ENCODE measurements around the gene MTA1. TPM values are rescaled to one million over a fixed set of nuclear protein-coding genes. Genes with fewer than 3 reads are reported as not detected.

Gene MTA1
- total RNA-seq, 2 experiments from 2014 or later, result 98.5 to 103 TPM

DNA sequence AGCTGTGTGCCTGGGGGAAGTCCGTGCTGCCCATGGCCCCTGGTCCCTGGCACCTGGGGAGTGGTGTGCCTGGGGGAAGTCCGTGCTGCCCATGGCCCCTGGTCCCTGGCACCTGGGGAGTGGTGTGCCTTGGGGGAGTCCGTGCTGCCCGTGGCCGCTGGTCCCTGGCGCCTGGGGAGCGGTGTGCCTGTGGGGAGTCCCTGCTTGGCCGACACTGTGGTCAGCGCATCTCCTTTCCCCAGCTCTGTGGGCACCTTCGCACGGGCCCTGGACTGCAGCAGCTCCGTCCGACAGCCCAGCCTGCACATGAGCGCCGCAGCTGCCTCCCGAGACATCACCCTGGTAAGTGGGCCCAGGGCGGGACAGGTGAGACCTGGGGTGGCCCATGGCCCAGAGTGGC is 40.5 kb downstream of the MTA1 start:
- Mint-ChIP-seq H3K4me3 (no peak overlapping the region), H3K9me3 (no peaks in the 10 kb centered on the region), H3K36me3 (ENCODE audit: low read depth) (peaks cover 11% of the 10 kb centered on the region), H3K27ac (no peak overlapping the region), H3K27me3 (no peaks in the 10 kb centered on the region), H3K4me1 (no peaks in the 10 kb centered on the region)
- ChIA-PET POLR2A (no interaction called here), CTCF (no interaction called here)
- no peak for DNase-seq

DNA sequence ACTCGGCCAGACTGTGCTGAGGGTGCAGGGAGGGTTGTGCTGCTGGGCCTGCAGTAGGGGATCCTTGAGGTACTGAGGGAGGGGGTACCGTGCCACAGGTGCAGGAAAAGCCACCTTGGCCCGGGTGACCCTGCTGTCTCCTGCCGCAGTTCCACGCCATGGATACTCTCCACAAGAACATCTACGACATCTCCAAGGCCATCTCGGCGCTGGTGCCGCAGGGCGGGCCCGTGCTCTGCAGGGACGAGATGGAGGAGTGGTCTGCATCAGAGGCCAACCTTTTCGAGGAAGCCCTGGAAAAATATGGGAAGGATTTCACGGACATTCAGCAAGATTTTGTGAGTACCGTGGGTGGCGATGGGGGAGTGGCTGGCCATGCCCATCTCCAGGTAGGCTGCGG is 41.0 kb downstream of the MTA1 start:
- Mint-ChIP-seq H3K27ac (no peak overlapping the region), H3K27me3 (no peaks in the 10 kb centered on the region), H3K9me3 (no peaks in the 10 kb centered on the region), H3K4me1 (no peaks in the 10 kb centered on the region), H3K36me3 (ENCODE audit: low read depth) (peaks cover 7% of the 10 kb centered on the region), H3K4me3 (no peak overlapping the region)
- ChIA-PET POLR2A (no interaction called here), CTCF (no interaction called here)
- DNase-seq, result no peak

DNA sequence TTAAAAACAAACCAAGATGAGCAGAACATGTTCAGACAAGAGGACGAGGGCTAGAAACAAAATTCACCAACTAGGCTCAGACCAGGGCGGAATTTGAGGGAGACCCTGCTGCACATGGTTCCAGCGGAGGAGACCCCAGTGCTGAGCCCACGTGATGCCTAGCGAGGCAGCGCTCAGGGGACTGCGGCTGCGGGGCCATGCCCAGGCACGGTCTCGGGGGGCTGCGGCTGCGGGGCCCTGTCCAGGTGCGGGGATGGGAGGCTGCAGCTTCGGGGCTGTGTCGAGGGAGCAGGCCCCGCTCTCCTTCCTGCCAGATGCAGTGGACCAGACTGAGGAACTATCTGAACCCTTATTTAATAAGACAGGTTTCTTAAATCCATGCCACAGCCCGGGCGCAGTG is 42.3 kb downstream of the MTA1 start:
- H3K36me3 Mint-ChIP-seq (ENCODE audit: low read depth), result peaks cover 7% of the 10 kb centered on the region
- H3K27me3 Mint-ChIP-seq, result no peaks in the 10 kb centered on the region
- H3K27ac Mint-ChIP-seq, result no peak overlapping the region
- no peaks in the 10 kb centered on the region for H3K4me1 Mint-ChIP-seq
- POLR2A ChIA-PET, result no interaction called here
- H3K4me3 Mint-ChIP-seq, result no peak overlapping the region
- H3K9me3 Mint-ChIP-seq, result no peaks in the 10 kb centered on the region
- CTCF ChIA-PET, result no interaction called here
- no peak for DNase-seq

DNA sequence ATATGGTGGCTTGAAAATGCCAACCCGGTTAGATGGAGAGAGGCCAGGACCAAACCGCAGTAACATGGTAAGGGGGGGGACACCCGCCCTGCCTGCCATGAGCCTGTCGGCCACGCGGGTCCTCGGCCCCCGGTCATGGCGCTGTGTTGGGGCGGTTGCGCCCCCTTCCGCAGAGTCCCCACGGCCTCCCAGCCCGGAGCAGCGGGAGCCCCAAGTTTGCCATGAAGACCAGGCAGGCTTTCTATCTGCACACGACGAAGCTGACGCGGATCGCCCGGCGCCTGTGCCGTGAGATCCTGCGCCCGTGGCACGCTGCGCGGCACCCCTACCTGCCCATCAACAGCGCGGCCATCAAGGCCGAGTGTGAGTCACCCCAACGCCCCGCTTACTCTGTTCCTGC is 44.9 kb downstream of the MTA1 start:
- no peak for DNase-seq
- Mint-ChIP-seq H3K36me3 (ENCODE audit: low read depth) (peaks cover 7% of the 10 kb centered on the region), H3K4me1 (no peaks in the 10 kb centered on the region), H3K27me3 (no peaks in the 10 kb centered on the region), H3K9me3 (no peaks in the 10 kb centered on the region), H3K4me3 (no peak overlapping the region), H3K27ac (no peak overlapping the region)
- POLR2A ChIA-PET, result no interaction called here
- CTCF ChIA-PET, result no interaction called here

DNA sequence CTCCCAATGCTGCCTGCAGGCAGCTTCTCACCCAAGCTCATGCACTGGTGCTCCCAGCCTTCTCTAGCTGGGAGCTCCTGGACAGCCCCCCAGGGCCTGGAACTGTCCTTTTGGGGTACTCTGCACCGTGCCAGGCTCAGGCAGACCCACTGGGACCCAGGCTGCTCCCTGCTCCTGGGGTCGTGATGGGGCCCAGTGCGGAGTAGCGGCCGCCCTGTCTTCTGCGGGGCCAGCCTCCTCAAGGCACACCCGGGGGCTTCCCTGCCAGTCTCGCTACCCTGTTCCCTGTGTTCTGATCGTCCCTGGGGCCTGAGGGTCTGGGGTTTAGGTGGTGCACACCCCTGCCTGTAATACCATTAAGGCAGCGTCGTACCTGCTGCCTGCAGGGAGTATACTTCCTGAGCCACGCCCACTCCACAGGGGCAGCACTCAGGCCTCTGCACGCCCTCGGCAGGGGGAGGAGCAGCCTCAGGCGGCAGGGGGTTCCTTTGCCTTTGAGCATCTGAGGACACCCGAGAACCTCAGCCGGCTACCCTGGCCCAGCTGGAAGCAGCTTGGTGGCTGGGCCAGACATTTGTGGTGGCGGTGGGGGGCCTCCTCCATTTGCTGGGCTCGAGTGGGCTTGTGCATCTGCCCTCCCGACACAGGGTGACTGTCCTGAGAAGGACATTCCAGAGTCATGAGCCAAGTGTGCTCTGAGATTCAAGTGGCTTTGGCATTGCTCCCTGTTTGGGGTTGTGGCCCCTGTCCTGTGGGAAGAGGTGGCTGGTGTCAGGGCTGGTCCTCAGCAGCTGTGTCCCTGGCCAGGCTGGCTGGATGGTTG is 45.8 kb downstream of the MTA1 start:
- Mint-ChIP-seq H3K4me1 (no peaks in the 10 kb centered on the region), H3K4me3 (no peak overlapping the region), H3K36me3 (ENCODE audit: low read depth) (peaks cover 7% of the 10 kb centered on the region), H3K27me3 (no peaks in the 10 kb centered on the region), H3K9me3 (no peaks in the 10 kb centered on the region), H3K27ac (no peak overlapping the region)
- CTCF ChIA-PET, result no interaction called here
- POLR2A ChIA-PET, result no interaction called here
- DNase-seq, result no peak

DNA sequence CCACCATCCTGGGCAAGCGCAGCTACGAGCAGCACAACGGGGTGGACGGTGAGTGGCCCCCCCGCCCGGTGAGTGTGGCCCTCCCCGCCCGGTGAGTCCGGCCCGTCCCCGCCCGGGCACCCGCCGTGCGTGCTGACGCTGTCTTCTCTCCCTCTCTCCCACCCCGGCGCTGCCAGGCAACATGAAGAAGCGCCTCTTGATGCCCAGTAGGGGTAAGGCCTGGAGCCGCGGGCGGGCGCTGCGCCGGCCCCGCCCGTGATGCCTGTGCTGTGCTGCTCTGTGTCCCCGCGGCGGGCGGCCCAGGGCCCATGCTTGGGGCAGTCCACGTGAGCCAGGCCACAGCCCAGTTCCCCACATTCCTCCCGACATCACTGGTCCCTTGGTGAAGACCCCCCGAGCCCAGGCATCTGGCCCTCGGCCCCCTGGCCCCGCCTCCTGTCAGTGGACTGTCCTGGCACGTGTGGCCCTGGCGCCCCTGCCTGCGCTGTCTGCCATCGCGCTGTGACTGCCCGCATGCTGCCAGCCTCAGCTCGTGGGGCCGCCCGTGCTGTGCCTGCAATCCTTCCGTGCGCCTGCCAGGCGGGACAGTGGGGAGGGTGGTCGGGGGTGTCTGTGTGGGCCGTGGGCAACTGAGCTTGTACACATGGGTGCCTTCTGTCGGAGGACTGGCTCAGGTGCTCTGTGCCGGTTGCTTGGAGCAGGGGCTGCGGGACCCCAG is 47.1 kb downstream of the MTA1 start:
- CTCF ChIA-PET, result interaction anchor here (1.4 kb wide), 1 partner anchor 14 kb away, joined by 4 read pairs; no protein-coding TSS in a partner anchor
- Mint-ChIP-seq H3K9me3 (no peaks in the 10 kb centered on the region), H3K27ac (no peak overlapping the region), H3K4me1 (no peaks in the 10 kb centered on the region), H3K27me3 (no peaks in the 10 kb centered on the region), H3K36me3 (ENCODE audit: low read depth) (peaks cover under 1% of the 10 kb centered on the region), H3K4me3 (no peak overlapping the region)
- POLR2A ChIA-PET, result no interaction called here
- no peak for DNase-seq

DNA sequence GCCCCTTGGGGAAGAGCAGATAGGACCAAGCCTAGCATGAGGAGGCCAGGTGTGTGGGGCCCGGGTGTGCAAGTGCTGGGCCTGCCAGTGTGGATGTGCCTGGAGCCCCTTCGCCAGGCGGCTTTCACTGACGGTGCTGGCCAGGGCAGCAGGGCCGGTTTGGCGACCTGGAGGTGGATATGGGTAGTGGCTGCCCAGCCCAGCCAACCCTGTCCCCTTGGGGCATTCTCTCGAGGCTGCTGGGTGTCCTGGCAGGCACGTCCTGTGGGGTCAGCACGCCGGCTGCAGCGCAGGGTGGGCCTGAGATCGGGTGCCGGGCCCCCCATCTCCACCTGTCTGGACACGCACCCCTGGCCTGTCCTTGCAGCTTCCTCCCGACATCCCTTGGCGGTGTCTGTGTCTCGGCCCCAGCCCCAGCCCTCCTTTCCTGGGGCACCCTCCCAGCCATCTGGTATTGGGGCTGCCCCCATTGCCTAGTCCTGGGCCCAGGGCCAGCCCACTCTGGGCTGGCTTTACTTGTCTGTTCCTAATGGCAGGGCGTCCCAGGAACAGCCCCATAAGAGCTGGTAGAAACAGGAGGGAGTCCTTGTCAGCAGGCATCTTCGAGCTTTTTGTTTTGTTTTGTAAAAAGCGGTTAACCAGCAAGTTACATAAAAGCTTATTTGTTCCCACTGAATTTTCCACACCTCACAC is 47.8 kb downstream of the MTA1 start:
- no peaks in the 10 kb centered on the region for H3K36me3 Mint-ChIP-seq (ENCODE audit: low read depth)
- H3K4me1 Mint-ChIP-seq, result no peaks in the 10 kb centered on the region
- no peak overlapping the region for H3K27ac Mint-ChIP-seq
- no peak for DNase-seq
- no peak overlapping the region for H3K4me3 Mint-ChIP-seq
- ChIA-PET POLR2A (no interaction called here), CTCF (interaction anchor here (1.4 to 1.6 kb wide), 2 partner anchors 13 to 23 kb away, joined by 4 to 7 read pairs; no protein-coding TSS in a partner anchor)
- no peaks in the 10 kb centered on the region for H3K9me3 Mint-ChIP-seq
- H3K27me3 Mint-ChIP-seq, result no peaks in the 10 kb centered on the region

DNA sequence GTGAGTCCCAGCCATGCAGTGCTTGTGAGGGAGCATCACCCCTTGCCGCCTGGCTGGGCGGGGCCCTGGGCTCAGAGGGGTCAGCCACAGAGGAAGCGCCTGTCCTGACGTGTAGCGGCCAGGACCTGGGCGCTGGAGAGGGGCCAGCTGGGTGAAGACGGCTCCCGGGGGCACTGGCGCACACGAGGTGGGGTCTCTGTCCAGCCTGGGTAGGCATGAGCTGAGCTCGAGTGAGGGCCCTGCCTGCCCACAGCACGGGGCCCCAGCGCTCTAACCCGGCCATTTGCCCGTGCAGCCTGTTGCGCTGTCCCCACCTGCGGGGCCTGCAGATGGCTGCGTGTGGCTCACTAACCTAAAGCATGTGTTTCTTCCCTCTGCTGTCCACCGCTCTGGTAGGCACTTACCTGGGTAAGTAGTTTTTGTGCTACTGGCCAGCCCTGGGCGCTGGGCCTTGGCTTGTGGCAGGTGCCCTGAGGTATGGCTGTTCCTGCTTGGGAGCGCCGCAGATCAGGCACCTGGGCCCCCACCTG is 48.4 kb downstream of the MTA1 start:
- Mint-ChIP-seq H3K4me3 (no peak overlapping the region), H3K27ac (no peak overlapping the region), H3K36me3 (ENCODE audit: low read depth) (no peaks in the 10 kb centered on the region), H3K4me1 (no peaks in the 10 kb centered on the region), H3K9me3 (no peaks in the 10 kb centered on the region), H3K27me3 (no peaks in the 10 kb centered on the region)
- ChIA-PET POLR2A (interaction anchor here (1.6 kb wide), 1 partner anchor 22 kb away, joined by 6 read pairs; no protein-coding TSS in a partner anchor), CTCF (interaction anchor here (1.4 to 1.6 kb wide), 2 partner anchors 13 to 22 kb away, joined by 4 to 7 read pairs; no protein-coding TSS in a partner anchor)
- DNase-seq, result no peak

DNA sequence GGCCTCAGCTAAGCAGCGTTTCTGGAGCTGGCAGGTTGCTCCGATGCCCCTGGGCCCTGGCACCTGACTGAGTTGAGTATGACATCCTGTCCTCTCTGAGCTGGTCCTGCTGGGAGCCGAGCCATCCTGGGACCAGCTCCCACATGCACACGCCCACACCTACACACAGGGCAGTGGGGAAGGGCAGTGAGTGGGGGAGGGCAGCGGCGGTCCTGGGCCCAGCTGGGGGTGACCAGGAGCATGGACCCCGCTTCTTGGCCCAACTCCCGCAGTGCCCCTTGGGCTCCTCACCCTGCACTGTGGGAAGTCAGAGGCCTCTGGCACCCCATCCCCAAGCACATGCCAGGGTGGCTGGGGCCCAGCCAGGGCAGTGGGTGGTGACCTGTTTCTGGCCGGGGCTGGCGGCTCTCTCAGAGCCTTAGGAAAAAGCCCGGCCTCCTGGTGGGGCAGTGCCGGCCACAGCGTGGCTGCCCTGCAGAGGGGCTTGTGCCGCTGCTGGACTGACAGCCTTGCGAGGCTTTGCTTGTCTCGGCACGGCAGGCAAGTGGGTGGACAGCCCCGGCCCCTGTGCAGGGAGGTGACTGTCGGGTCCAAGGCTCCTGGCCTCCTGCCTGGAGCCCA is 49.1 kb downstream of the MTA1 start:
- no peak overlapping the region for H3K4me3 Mint-ChIP-seq
- no peaks in the 10 kb centered on the region for H3K27me3 Mint-ChIP-seq
- ChIA-PET CTCF (interaction anchor here (1.6 kb wide), 1 partner anchor 21 kb away, joined by 7 read pairs; no protein-coding TSS in a partner anchor), POLR2A (interaction anchor here (1.6 kb wide), 1 partner anchor 21 kb away, joined by 6 read pairs; no protein-coding TSS in a partner anchor)
- H3K4me1 Mint-ChIP-seq, result peaks cover 5% of the 10 kb centered on the region
- no peak overlapping the region for H3K27ac Mint-ChIP-seq
- no peaks in the 10 kb centered on the region for H3K9me3 Mint-ChIP-seq
- H3K36me3 Mint-ChIP-seq (ENCODE audit: low read depth), result no peaks in the 10 kb centered on the region
- DNase-seq, result no peak

DNA sequence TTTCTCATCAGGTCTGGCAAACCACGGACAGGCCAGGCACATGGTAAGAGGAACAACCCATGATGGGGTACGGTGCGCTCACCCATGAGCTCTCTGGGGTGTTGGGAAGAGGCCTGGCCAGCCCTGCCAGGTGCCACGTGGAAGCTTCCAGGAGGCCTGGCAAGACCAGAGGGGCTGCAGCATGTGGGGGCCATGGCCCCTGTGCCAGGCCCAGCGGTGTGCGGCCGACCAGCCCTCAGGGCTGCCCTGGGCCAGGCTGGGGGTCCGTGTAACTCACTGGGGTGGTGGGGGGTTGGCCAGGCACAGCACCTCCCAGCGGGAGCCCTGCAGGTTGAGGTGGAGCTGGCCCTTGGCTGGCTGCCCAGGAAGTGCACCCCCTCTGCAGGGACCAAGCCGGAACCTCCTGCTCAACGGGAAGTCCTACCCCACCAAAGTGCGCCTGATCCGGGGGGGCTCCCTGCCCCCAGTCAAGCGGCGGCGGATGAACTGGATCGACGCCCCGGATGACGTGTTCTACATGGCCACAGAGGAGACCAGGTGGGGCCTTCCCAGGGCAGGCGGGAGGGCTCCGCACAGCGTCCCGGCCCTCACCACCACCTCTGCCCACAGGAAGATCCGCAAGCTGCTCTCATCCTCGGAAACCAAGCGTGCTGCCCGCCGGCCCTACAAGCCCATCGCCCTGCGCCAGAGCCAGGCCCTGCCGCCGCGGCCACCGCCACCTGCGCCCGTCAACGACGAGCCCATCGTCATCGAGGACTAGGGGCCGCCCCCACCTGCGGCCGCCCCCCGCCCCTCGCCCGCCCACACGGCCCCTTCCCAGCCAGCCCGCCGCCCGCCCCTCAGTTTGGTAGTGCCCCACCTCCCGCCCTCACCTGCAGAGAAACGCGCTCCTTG is 50.1 kb downstream of the MTA1 start:
- DNase-seq, result no peak
- peaks cover 7% of the 10 kb centered on the region for H3K4me1 Mint-ChIP-seq

DNA sequence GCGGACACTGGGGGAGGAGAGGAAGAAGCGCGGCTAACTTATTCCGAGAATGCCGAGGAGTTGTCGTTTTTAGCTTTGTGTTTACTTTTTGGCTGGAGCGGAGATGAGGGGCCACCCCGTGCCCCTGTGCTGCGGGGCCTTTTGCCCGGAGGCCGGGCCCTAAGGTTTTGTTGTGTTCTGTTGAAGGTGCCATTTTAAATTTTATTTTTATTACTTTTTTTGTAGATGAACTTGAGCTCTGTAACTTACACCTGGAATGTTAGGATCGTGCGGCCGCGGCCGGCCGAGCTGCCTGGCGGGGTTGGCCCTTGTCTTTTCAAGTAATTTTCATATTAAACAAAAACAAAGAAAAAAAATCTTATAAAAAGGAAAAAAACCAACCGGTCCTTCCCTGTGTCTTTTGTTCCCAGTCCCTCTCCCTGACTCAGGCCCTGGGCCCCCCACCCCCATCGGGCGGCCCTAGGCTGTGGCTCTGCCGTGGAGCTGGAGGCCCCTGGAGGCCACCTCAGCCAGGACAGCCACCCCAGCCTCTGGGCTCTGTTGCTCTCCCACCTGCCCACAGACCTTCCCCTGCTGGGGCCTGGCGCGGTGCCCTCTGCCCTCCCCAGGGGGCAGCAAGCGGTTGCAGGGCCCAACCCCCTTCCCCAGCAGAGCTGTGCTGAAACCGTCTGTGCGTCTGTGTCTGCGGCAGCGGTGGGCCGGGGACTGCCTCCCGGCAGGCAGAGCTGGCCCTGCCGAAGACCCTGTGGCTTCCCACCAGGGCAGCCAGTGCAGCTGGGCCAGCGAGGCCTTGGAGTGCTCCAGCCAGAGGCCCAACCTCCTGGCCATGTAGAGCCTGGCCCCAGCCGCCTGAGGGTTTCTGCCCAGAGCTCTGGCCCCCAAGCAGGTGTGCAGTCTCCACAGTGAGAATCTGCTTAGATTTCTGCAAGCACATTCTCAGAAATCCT is 51.0 kb downstream of the MTA1 start:
- Mint-ChIP-seq H3K4me3 (no peak overlapping the region), H3K9me3 (no peaks in the 10 kb centered on the region), H3K36me3 (ENCODE audit: low read depth) (no peaks in the 10 kb centered on the region), H3K27me3 (peaks cover 4% of the 10 kb centered on the region), H3K4me1 (peaks cover 7% of the 10 kb centered on the region), H3K27ac (no peak overlapping the region)
- no peak for DNase-seq
- POLR2A ChIA-PET, result interaction anchor here (0.7 to 4.1 kb wide), 2 partner anchors 11 to 21 kb away, joined by 3 to 15 read pairs; no protein-coding TSS in a partner anchor
- CTCF ChIA-PET, result interaction anchor here (2.0 to 2.7 kb wide), 2 partner anchors 10 to 19 kb away, joined by 7 to 12 read pairs; no protein-coding TSS in a partner anchor

More for the DNA sequence above, 50.1 kb downstream of the MTA1 start:
- no peaks in the 10 kb centered on the region for H3K9me3 Mint-ChIP-seq
- H3K27me3 Mint-ChIP-seq, result no peaks in the 10 kb centered on the region
- no peaks in the 10 kb centered on the region for H3K36me3 Mint-ChIP-seq (ENCODE audit: low read depth)
- no peak overlapping the region for H3K4me3 Mint-ChIP-seq
- H3K27ac Mint-ChIP-seq, result no peak overlapping the region
- ChIA-PET CTCF (interaction anchor here (2.7 kb wide), 1 partner anchor 11 kb away, joined by 12 read pairs; no protein-coding TSS in a partner anchor), POLR2A (interaction anchor here (1.6 to 4.1 kb wide), 2 partner anchors 12 to 20 kb away, joined by 6 to 15 read pairs; no protein-coding TSS in a partner anchor)

Data from activated CD4-positive, alpha-beta memory T cell treated with anti-CD3 and anti-CD28 coated beads, Interleukin-2, amount 10 ng/mL, durations not matched to agents 7 days and 5 days (primary cell).